ENCODE data around the gene JADE1. TPM values are rescaled to one million over a fixed set of nuclear protein-coding genes. Genes with fewer than 3 reads are reported as not detected.

The JADE1 gene
- total RNA-seq, 6 donors from 2014 or later, result 26.2 to 46.5 (median 38.1) TPM

- Histone ChIP-seq H3K27ac (no peak overlapping the region), H3K4me3 (no peak overlapping the region), H3K4me1 (no peaks in the 10 kb centered on the region), H3K27me3 (no peaks in the 10 kb centered on the region), H3K36me3 (no peaks in the 10 kb centered on the region), H3K9me3 (no peaks in the 10 kb centered on the region)
- TF ChIP-seq POLR2A (IDR thresholded peaks at IDR 0.05) (no peak), EP300 (IDR thresholded peaks at IDR 0.05) (no peak), POLR2AphosphoS5 (IDR thresholded peaks at IDR 0.05) (no peak), CTCF (IDR thresholded peaks at IDR 0.05) (no peak)
- no peak for ATAC-seq (ENCODE audit: low FRiP score in 2 of 2)
- WGBS, 2 donors, result 87 to 89% methylated on average over 3 of the region's 3 CpGs
- no peak for DNase-seq
These were observed 95.3 kb downstream of the JADE1 start for GRCh38 chr4:128904821-128905220.

GRCh38 chr4:128906581-128906980, 97.1 kb downstream of the JADE1 start:
- TF ChIP-seq CTCF (IDR thresholded peaks at IDR 0.05) (no peak), EP300 (IDR thresholded peaks at IDR 0.05) (no peak), POLR2AphosphoS5 (IDR thresholded peaks at IDR 0.05) (no peak), POLR2A (IDR thresholded peaks at IDR 0.05) (no peak)
- H3K4me3 ChIP-seq, result no peak overlapping the region
- no peaks in the 10 kb centered on the region for H3K36me3 ChIP-seq
- no peaks in the 10 kb centered on the region for H3K27me3 ChIP-seq
- WGBS, 2 donors, result 70 to 86% methylated on average over 1 of the region's 1 CpG
- DNase-seq (no peak), ATAC-seq (ENCODE audit: low FRiP score in 2 of 2) (no peak)
- no peaks in the 10 kb centered on the region for H3K4me1 ChIP-seq
- no peaks in the 10 kb centered on the region for H3K9me3 ChIP-seq
- no peak overlapping the region for H3K27ac ChIP-seq

- no peaks in the 10 kb centered on the region for H3K36me3 ChIP-seq
- ATAC-seq (ENCODE audit: low FRiP score in 2 of 2) (no peak), DNase-seq (no peak)
- no peaks in the 10 kb centered on the region for H3K4me1 ChIP-seq
- H3K4me3 ChIP-seq, result no peak overlapping the region
- H3K9me3 ChIP-seq, result no peaks in the 10 kb centered on the region
- 93 to 95% methylated on average over 2 of the region's 2 CpGs for WGBS, 2 donors
- TF ChIP-seq POLR2AphosphoS5 (IDR thresholded peaks at IDR 0.05), result no peak
- TF ChIP-seq CTCF (IDR thresholded peaks at IDR 0.05), result no peak
- TF ChIP-seq POLR2A (IDR thresholded peaks at IDR 0.05), result no peak
- no peak for TF ChIP-seq EP300 (IDR thresholded peaks at IDR 0.05)
- H3K27ac ChIP-seq, result no peak overlapping the region
- H3K27me3 ChIP-seq, result no peaks in the 10 kb centered on the region
These were observed 98.5 kb downstream of the JADE1 start for GRCh38 chr4:128907981-128908380.

DNA sequence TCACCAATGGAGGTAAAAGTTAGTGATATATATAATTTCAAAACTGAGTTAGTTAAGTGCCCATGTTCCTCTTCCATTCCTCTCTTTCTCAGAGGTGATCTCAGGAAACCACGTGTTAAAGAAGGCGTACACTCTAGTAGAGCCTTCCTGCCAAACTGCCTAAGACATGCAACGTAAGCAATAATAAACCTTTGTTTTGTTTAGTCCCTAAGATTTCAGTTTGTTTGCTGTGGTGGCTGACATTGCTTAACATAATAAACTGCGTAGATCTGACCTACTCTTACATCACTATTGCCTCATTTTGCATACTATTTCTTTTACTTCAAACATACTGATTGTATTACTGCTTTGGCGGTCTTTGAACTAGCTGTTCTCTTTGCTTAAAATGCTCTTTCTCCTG, 99.2 kb downstream of the JADE1 start:
- ATAC-seq (ENCODE audit: low FRiP score in 2 of 2) (no peak), DNase-seq (no peak)
- 68 to 84% methylated on average over 5 of the region's 5 CpGs for WGBS, 2 donors
- H3K27ac ChIP-seq, result no peak overlapping the region
- H3K4me1 ChIP-seq, result no peaks in the 10 kb centered on the region
- no peaks in the 10 kb centered on the region for H3K36me3 ChIP-seq
- H3K9me3 ChIP-seq, result no peaks in the 10 kb centered on the region
- no peak overlapping the region for H3K4me3 ChIP-seq
- no peak for TF ChIP-seq POLR2AphosphoS5 (IDR thresholded peaks at IDR 0.05)
- TF ChIP-seq CTCF (IDR thresholded peaks at IDR 0.05), result no peak
- TF ChIP-seq EP300 (IDR thresholded peaks at IDR 0.05), result no peak
- TF ChIP-seq POLR2A (IDR thresholded peaks at IDR 0.05), result no peak
- no peaks in the 10 kb centered on the region for H3K27me3 ChIP-seq

DNA sequence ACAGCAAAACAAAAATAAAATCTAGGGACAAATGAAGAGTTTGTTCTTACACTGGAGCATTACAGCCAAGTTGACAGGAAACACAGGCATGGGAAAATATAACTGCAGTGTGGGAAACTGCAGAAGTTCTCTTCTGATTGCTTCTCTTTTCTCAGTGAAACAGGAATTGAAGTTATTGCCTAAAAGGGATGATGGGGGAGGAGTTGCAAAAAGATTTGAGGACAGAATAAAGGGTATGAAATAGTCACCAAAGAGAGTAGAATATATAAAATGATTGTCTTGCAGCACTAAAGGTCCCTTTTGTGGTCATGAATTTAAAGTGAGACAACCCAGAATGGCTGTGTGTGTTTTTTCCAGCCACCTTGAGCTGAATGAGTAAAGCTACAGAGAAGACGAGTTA, 103.7 kb downstream of the JADE1 start:
- Histone ChIP-seq H3K9me3 (no peaks in the 10 kb centered on the region), H3K4me3 (no peak overlapping the region), H3K27me3 (no peaks in the 10 kb centered on the region), H3K27ac (peak overlapping the region in 3 of 4 donors; percentile 3 to 63 (median 60)), H3K36me3 (no peaks in the 10 kb centered on the region), H3K4me1 (no peaks in the 10 kb centered on the region)
- DNase-seq (no peak), ATAC-seq (ENCODE audit: low FRiP score in 2 of 2) (peak in 1 of 2 donors; percentile 34)
- no peak for TF ChIP-seq EP300 (IDR thresholded peaks at IDR 0.05)
- TF ChIP-seq CTCF (IDR thresholded peaks at IDR 0.05), result no peak
- TF ChIP-seq POLR2A (IDR thresholded peaks at IDR 0.05), result no peak
- TF ChIP-seq POLR2AphosphoS5 (IDR thresholded peaks at IDR 0.05), result no peak
- 63 to 71% methylated on average over 1 of the region's 1 CpG for WGBS, 2 donors
